Prostate gland (tissue), 2 donors: ENCODE measurements around the gene SCLY.

Source experiments
- POLR2A ChIP-seq: fragments of 450-650 bp; IDR thresholded peaks from one replicate; pipeline ENCODE4 v1.6.1; 2016; ENCODE audit warnings: antibody characterized with exemption, mild to moderate bottlenecking
- TF ChIP-seq, protein P1 (sequence below), 4 experiments: fragments of 200-600 bp in 2 of 4; fragments of 450-650 bp in 2 of 4; sonication (generic) in 2 of 4; IDR thresholded peaks; 1 replicate in 3 of 4; 2 replicates in 1 of 4; pipeline ENCODE4 v1.5.1; 2016 to 2019; ENCODE audit warnings: antibody characterized with exemption in 4 of 4, mild to moderate bottlenecking in 2 of 4, moderate library complexity in 2 of 4

DNA sequence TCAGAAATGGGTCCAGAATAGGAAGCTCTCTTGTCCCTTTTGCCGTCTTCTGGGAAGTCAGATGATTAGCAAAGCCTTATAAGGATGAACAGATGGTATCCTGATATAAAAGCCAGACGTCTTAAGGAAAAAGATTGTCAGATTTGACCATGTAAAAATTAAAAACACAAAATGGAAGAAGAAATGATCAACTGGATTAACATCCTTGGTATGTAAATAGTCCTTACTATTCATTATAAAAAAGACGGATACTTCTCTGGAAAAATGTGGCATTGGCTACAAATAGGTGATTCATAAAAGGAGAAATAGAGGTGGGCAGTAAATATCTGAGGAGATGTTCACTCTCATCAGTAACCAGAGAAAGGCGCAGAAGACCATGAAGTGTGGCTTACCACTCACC is 33.7 kb upstream of the SCLY start:
- TF ChIP-seq POLR2A, result no peak
- TF ChIP-seq, protein P1, sequence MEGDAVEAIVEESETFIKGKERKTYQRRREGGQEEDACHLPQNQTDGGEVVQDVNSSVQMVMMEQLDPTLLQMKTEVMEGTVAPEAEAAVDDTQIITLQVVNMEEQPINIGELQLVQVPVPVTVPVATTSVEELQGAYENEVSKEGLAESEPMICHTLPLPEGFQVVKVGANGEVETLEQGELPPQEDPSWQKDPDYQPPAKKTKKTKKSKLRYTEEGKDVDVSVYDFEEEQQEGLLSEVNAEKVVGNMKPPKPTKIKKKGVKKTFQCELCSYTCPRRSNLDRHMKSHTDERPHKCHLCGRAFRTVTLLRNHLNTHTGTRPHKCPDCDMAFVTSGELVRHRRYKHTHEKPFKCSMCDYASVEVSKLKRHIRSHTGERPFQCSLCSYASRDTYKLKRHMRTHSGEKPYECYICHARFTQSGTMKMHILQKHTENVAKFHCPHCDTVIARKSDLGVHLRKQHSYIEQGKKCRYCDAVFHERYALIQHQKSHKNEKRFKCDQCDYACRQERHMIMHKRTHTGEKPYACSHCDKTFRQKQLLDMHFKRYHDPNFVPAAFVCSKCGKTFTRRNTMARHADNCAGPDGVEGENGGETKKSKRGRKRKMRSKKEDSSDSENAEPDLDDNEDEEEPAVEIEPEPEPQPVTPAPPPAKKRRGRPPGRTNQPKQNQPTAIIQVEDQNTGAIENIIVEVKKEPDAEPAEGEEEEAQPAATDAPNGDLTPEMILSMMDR (IDR thresholded peaks at IDR 0.05), result no peak
